Heart left ventricle (tissue), 16 donors: ENCODE results near the gene ESR2. TPM values are rescaled to one million over a fixed set of nuclear protein-coding genes. Genes with fewer than 3 reads are reported as not detected.
A peak's percentile ranks its signal among the peaks of the same experiment; 100 is the strongest.
"Not testable (repeated sequence)": the region's sequence is repeated elsewhere in the genome, so short reads cannot be mapped to it uniquely, and the experiment has no call there.

Source experiments
- ATAC-seq, 4 donors: fragments of 200-7000 bp; cut with Tn5 transposase; one replicate each; pipeline ENCODE4 v1.9.1; 2020 to 2022; ENCODE audit warnings: moderate library complexity in 4 of 4, mild to moderate bottlenecking in 3 of 4, moderate number of reproducible peaks in 1 of 4
- DNase-seq, 5 donors: peaks; one replicate each; pipeline ENCODE4 v3.0.0-alpha.2; 2020
- H3K27ac ChIP-seq, 12 donors: fragments of 200-600 bp; sonication (generic) in 4 of 12; one replicate each; pipeline versions ENCODE4 v1.5.0 to v1.8.0; 2016 to 2022; ENCODE audit warnings: mild to moderate bottlenecking in 2 of 12
- H3K27me3 ChIP-seq, 9 donors: fragments of 200-600 bp; sonication (generic) in 2 of 9; one replicate each; pipeline versions ENCODE4 v1.5.1 to v1.8.0; 2016 to 2022; ENCODE audit warnings: mild to moderate bottlenecking in 3 of 9
- H3K36me3 ChIP-seq, 9 donors: fragments of 200-600 bp; sonication (generic) in 2 of 9; one replicate each; pipeline versions ENCODE4 v1.5.0 to v1.8.0; 2018 to 2022; ENCODE audit warnings: mild to moderate bottlenecking in 2 of 9
- H3K4me1 ChIP-seq, 12 donors: fragments of 200-600 bp; sonication (generic) in 4 of 12; one replicate each; pipeline versions ENCODE4 v1.5.0 to v1.8.0; 2016 to 2022; ENCODE audit warnings: mild to moderate bottlenecking in 3 of 12
- H3K4me3 ChIP-seq, 12 donors: fragments of 200-600 bp; sonication (generic) in 4 of 12; one replicate each; pipeline versions ENCODE4 v1.5.0 to v1.8.0; 2017 to 2022; ENCODE audit warnings: mild to moderate bottlenecking in 9 of 12, moderate library complexity in 4 of 12
- H3K9me3 ChIP-seq, 12 donors: fragments of 200-600 bp; sonication (generic) in 4 of 12; one replicate each; pipeline versions ENCODE4 v1.5.0 to v1.8.0; 2016 to 2022; ENCODE audit warnings: mild to moderate bottlenecking in 1 of 12
- POLR2A ChIP-seq, 2 donors: fragments of 450-650 bp; IDR thresholded peaks; one replicate each; pipeline ENCODE4 v1.6.1; 2017; ENCODE audit warnings: antibody characterized with exemption in 2 of 2, mild to moderate bottlenecking in 2 of 2, moderate library complexity in 2 of 2
- WGBS, 4 donors: extraction: QIAGEN DNeasy Blood & Tissue Kit in 2 of 4; methylation state at CpG; one replicate each; pipeline versions ENCODE4 v1.1.5 to v1.1.7; 2013 to 2018; 5-methylcytosine and 5-hydroxymethylcytosine counted together
- intact Hi-C, 10 donors: fragments of 100-400 bp; cut with DNase I; formaldehyde crosslinking; loops; one replicate each; pipeline versions ENCODE4 v1.11.1 to v1.14.2; 2022
- polyA plus RNA-seq, 2 donors: library from polyadenylated mRNA; stranded (reverse); fragments of 200-250 nt; gene quantifications; one replicate each; pipeline ENCODE4 v1.2.3, GENCODE V29; 2013
- total RNA-seq, 9 donors: library from RNA; depleted of rRNA in 2 of 9; stranded (reverse); fragments of >200 nt in 2 of 9; fragmentation: NEBNext Ultra II Directional in 3 of 9; extraction: Animal tissue kit (Norgen Biotek cat#: 25700) in 3 of 9; gene quantifications; one replicate each; pipeline versions ENCODE4 v1.1.0 to v1.2.4, GENCODE V29; 2016 to 2023
- TF ChIP-seq, protein P1 (sequence below), 12 donors: fragments of 200-600 bp; sonication (generic) in 4 of 12; IDR thresholded peaks; one replicate each; pipeline versions ENCODE4 v1.5.0 to v1.8.0; 2018 to 2022; ENCODE audit warnings: antibody characterized with exemption in 12 of 12, mild to moderate bottlenecking in 5 of 12
- donor health status: ischemic (EF 13 %, LVEDD 7.1; RV severe dilation, severe dysfunction).
- donor health status: healthy with polysubstance abuse.
- donor health status: DM: no; HTN: yes; CAD: no.
- donor health status: DM: no; HTN: no; CAD: no.
- donor health status: ischemic (EF 25% LVEDD 6.9; RV normal size, moderate dysfunction).
- donor health status: ischemic (EF 25% LVEDD 5.7; RV mildly dilated, moderate dysfunction).
- donor health status: healthy.
- donor health status: DM: yes; HTN: yes; CAD: no.
- donor health status: ischemic (EF 35%, LVEDD 5.7; RV mildly dilated, moderate dysfunction).
- donor health status: nonischemic (EF 11% LVEDD 7.7; RV severe dilation, severe dysfunction).
- donor health status: DM: yes; HTN: yes; CAD: no.
- donor health status: PGD.
- donor health status: ischemic (EF 29% LVEDD 5.4; RV normal size, mild dysfunction).
- donor health status: nonischemic (EF 23%, LVEDD 6.1; RV moderate dilation, normal function).

Gene ESR2
- total and polyA plus RNA-seq, 11 donors, result 0.15 to 1.7 (median 0.61) TPM

GRCh38 chr14:64212666-64213065, 81.5 kb downstream of the ESR2 start:
- 94 to 99% (median 96%) methylated on average over 8 of the region's 8 CpGs for WGBS, 4 donors
- ATAC-seq (no peak), DNase-seq (no peak)
- Histone ChIP-seq H3K27ac (peak overlapping the region in 5 of 12 donors; percentile 11 to 86 (median 67)), H3K4me3 (no peak overlapping the region), H3K4me1 (peaks cover 0 to 70% (median 29%) of the 10 kb centered on the region in 12 donors), H3K9me3 (no peaks in the 10 kb centered on the region), H3K27me3 (no peaks in the 10 kb centered on the region), H3K36me3 (peaks cover 0 to 97% (median 90%) of the 10 kb centered on the region in 9 donors)
- no peak for TF ChIP-seq POLR2A (IDR thresholded peaks at IDR 0.05)
- TF ChIP-seq, protein P1, sequence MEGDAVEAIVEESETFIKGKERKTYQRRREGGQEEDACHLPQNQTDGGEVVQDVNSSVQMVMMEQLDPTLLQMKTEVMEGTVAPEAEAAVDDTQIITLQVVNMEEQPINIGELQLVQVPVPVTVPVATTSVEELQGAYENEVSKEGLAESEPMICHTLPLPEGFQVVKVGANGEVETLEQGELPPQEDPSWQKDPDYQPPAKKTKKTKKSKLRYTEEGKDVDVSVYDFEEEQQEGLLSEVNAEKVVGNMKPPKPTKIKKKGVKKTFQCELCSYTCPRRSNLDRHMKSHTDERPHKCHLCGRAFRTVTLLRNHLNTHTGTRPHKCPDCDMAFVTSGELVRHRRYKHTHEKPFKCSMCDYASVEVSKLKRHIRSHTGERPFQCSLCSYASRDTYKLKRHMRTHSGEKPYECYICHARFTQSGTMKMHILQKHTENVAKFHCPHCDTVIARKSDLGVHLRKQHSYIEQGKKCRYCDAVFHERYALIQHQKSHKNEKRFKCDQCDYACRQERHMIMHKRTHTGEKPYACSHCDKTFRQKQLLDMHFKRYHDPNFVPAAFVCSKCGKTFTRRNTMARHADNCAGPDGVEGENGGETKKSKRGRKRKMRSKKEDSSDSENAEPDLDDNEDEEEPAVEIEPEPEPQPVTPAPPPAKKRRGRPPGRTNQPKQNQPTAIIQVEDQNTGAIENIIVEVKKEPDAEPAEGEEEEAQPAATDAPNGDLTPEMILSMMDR (IDR thresholded peaks at IDR 0.05), result no peak
- intact Hi-C loops, result no loop called here

DNA sequence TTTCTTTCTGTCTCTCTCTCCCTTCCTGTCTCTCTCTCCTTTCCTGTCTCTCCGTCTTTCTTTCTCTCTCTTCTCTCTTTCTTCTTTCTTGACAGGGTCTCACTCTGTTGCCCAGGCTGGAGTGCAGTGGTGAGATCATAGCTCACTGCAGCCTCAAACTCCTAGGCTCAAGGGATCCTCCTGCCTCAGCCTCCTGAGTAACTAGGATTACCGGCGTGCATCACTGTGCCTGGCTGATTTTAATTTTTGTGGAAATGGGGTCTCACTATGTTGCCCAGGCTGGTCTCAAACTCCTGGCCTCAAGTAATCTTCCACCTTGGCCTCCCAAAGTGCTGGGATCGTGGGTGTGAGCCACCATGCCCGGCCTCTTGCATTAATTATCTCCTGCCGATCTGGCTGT, 83.3 kb downstream of the ESR2 start:
- H3K27ac ChIP-seq, result peak overlapping the region in 3 of 12 donors; percentile 56 to 62 (median 58)
- H3K36me3 ChIP-seq, result peaks cover 0 to 80% (median 74%) of the 10 kb centered on the region in 9 donors
- 90 to 94% (median 93%) methylated on average over 6 of the region's 6 CpGs for WGBS, 4 donors
- H3K4me3 ChIP-seq, H3K27me3 ChIP-seq, DNase-seq, ATAC-seq, H3K9me3 ChIP-seq, intact Hi-C loops: not testable (repeated sequence)
- peaks cover 0 to 53% (median 22%) of the 10 kb centered on the region in 12 donors for H3K4me1 ChIP-seq

- Histone ChIP-seq H3K4me1 (peaks cover 0 to 48% (median 22%) of the 10 kb centered on the region in 12 donors), H3K9me3 (no peaks in the 10 kb centered on the region), H3K36me3 (peaks cover 0 to 73% (median 67%) of the 10 kb centered on the region in 9 donors), H3K27ac (peak overlapping the region in 11 of 12 donors; percentile 24 to 72 (median 56)), H3K27me3 (no peaks in the 10 kb centered on the region), H3K4me3 (peak overlapping the region in 4 of 12 donors; percentile 11 to 17 (median 14))
- no peak for TF ChIP-seq POLR2A (IDR thresholded peaks at IDR 0.05)
- TF ChIP-seq, protein P1 (IDR thresholded peaks at IDR 0.05), result no peak
- ATAC-seq (no peak), DNase-seq (no peak)
- intact Hi-C loops, result no loop called here
- WGBS, 4 donors, result 88 to 90% (median 89%) methylated on average over 12 of the region's 12 CpGs
Observed at GRCh38 chr14:64210216-64210615, 84.0 kb downstream of the ESR2 start.

- TF ChIP-seq POLR2A (IDR thresholded peaks at IDR 0.05), result no peak
- TF ChIP-seq, protein P1 (IDR thresholded peaks at IDR 0.05), result no peak
- H3K27ac ChIP-seq, result peak overlapping the region in 11 of 12 donors; percentile 24 to 72 (median 56)
- H3K9me3 ChIP-seq, result no peaks in the 10 kb centered on the region
- WGBS, 4 donors, result 36 to 53% (median 45%) methylated on average over 14 to 21 of the region's 21 CpGs
- DNase-seq (peak; percentile 55 to 81 (median 62)), ATAC-seq (peak; percentile 75 to 84 (median 84))
- peak overlapping the region in 4 of 12 donors; percentile 11 to 17 (median 14) for H3K4me3 ChIP-seq
- H3K36me3 ChIP-seq, result peaks cover 0 to 67% (median 60%) of the 10 kb centered on the region in 9 donors
- intact Hi-C loops, result no loop called here
- H3K27me3 ChIP-seq, result no peaks in the 10 kb centered on the region
- H3K4me1 ChIP-seq, result peaks cover 0 to 43% (median 22%) of the 10 kb centered on the region in 12 donors
Observed at GRCh38 chr14:64209444-64210131, 84.6 kb downstream of the ESR2 start.
